Urinary bladder (tissue), 4 donors: Measurements from ENCODE around the gene ARHGAP6. TPM values are rescaled to one million over a fixed set of nuclear protein-coding genes. Genes with fewer than 3 reads are reported as not detected.

Experiments
- DNase-seq: peaks from one replicate; pipeline ENCODE4 v3.0.0-alpha.2; 2015; ENCODE audit errors: extremely low spot score
- H3K27ac ChIP-seq: one replicate; pipeline ENCODE4 v1.5.1; 2013; ENCODE audit warnings: low read depth, mild to moderate bottlenecking, moderate library complexity
- H3K36me3 ChIP-seq: one replicate; pipeline ENCODE4 v1.6.1; 2013; ENCODE audit warnings: mild to moderate bottlenecking, moderate library complexity; ENCODE audit not compliant: insufficient read depth
- H3K4me1 ChIP-seq: one replicate; pipeline ENCODE4 v1.6.1; 2013; ENCODE audit warnings: mild to moderate bottlenecking, moderate library complexity; ENCODE audit not compliant: insufficient read depth
- H3K4me3 ChIP-seq: one replicate; pipeline ENCODE4 v1.5.1; 2013; ENCODE audit warnings: low read depth, low read length
- WGBS: extraction: QIAGEN DNeasy Blood & Tissue Kit; methylation state at CpG from one replicate; pipeline ENCODE4 v1.1.7; 2013; 5-methylcytosine and 5-hydroxymethylcytosine counted together
- polyA plus RNA-seq: library from polyadenylated mRNA; stranded (reverse); fragments of 200-250 nt; gene quantifications from one replicate; pipeline ENCODE4 v1.2.3, GENCODE V29; 2013
- total RNA-seq: library from RNA; depleted of rRNA; stranded (reverse); fragments of >200 nt; gene quantifications from one replicate; pipeline ENCODE4 v1.2.3, GENCODE V29; 2014
- donor health status: healthy with polysubstance abuse.
- donor health status: healthy.

The ARHGAP6 gene
- total and polyA plus RNA-seq, 2 donors: 19.6 to 20.7 TPM

- 50% methylated on average over 1 of the region's 1 CpG for WGBS
- DNase-seq: no peak
- Histone ChIP-seq H3K4me3 (no peak overlapping the region), H3K4me1 (no peaks in the 10 kb centered on the region), H3K36me3 (no peaks in the 10 kb centered on the region), H3K27ac (no peak overlapping the region)
Observed at GRCh38 chrX:11197671-11198070, 468.0 kb downstream of the ARHGAP6 start.

GRCh38 chrX:11196476-11196875, 469.2 kb downstream of the ARHGAP6 start:
- Histone ChIP-seq H3K27ac (no peak overlapping the region), H3K36me3 (no peaks in the 10 kb centered on the region), H3K4me1 (no peaks in the 10 kb centered on the region), H3K4me3 (no peak overlapping the region)
- DNase-seq: no peak
- 66% methylated on average over 2 of the region's 2 CpGs for WGBS

GRCh38 chrX:11193035-11193469, 472.7 kb downstream of the ARHGAP6 start:
- WGBS: 41% methylated on average over 5 of the region's 5 CpGs
- Histone ChIP-seq H3K4me3 (no peak overlapping the region), H3K4me1 (no peaks in the 10 kb centered on the region), H3K36me3 (no peaks in the 10 kb centered on the region), H3K27ac (peak overlapping the region; percentile 2)
- no peak for DNase-seq

GRCh38 chrX:11190745-11191510, 474.8 kb downstream of the ARHGAP6 start:
- Histone ChIP-seq H3K36me3 (no peaks in the 10 kb centered on the region), H3K4me1 (no peaks in the 10 kb centered on the region), H3K27ac (no peak overlapping the region), H3K4me3 (no peak overlapping the region)
- DNase-seq: no peak
- 67% methylated on average over 8 of the region's 8 CpGs for WGBS

- H3K4me3 ChIP-seq: no peak overlapping the region
- H3K27ac ChIP-seq: no peak overlapping the region
- WGBS: 91% methylated on average over 1 of the region's 1 CpG
- H3K36me3 ChIP-seq: no peaks in the 10 kb centered on the region
- no peak for DNase-seq
- H3K4me1 ChIP-seq: no peaks in the 10 kb centered on the region
Observed at GRCh38 chrX:11189097-11189496, 476.6 kb downstream of the ARHGAP6 start.

GRCh38 chrX:11188664-11189063, 477.1 kb downstream of the ARHGAP6 start:
- WGBS: 84% methylated on average over 7 of the region's 7 CpGs
- H3K4me1 ChIP-seq: no peaks in the 10 kb centered on the region
- DNase-seq: no peak
- no peaks in the 10 kb centered on the region for H3K36me3 ChIP-seq
- H3K27ac ChIP-seq: no peak overlapping the region
- no peak overlapping the region for H3K4me3 ChIP-seq

GRCh38 chrX:11187001-11187400, 478.7 kb downstream of the ARHGAP6 start:
- 98% methylated on average over 3 of the region's 3 CpGs for WGBS
- no peaks in the 10 kb centered on the region for H3K4me1 ChIP-seq
- no peaks in the 10 kb centered on the region for H3K36me3 ChIP-seq
- H3K27ac ChIP-seq: no peak overlapping the region
- no peak overlapping the region for H3K4me3 ChIP-seq
- no peak for DNase-seq

- H3K36me3 ChIP-seq: no peaks in the 10 kb centered on the region
- H3K27ac ChIP-seq: no peak overlapping the region
- no peaks in the 10 kb centered on the region for H3K4me1 ChIP-seq
Observed at GRCh38 chrX:11185861-11186260, 479.9 kb downstream of the ARHGAP6 start.

GRCh38 chrX:11180571-11180970, 485.1 kb downstream of the ARHGAP6 start:
- H3K36me3 ChIP-seq: no peaks in the 10 kb centered on the region
- no peak overlapping the region for H3K4me3 ChIP-seq
- DNase-seq: no peak
- whole genome bisulfite sequencing: 72% methylated on average over 5 of the region's 5 CpGs
- no peaks in the 10 kb centered on the region for H3K4me1 ChIP-seq
- H3K27ac ChIP-seq: no peak overlapping the region

More at GRCh38 chrX:11185861-11186260, 479.9 kb downstream of the ARHGAP6 start:
- H3K4me3 ChIP-seq: no peak overlapping the region
- DNase-seq: no peak

GRCh38 chrX:11172415-11172814, 493.3 kb downstream of the ARHGAP6 start:
- 63% methylated on average over 4 of the region's 4 CpGs for WGBS
- Histone ChIP-seq H3K4me3 (no peak overlapping the region), H3K36me3 (no peaks in the 10 kb centered on the region), H3K4me1 (no peaks in the 10 kb centered on the region), H3K27ac (no peak overlapping the region)
- DNase-seq: no peak

GRCh38 chrX:11171956-11172355, 493.8 kb downstream of the ARHGAP6 start:
- H3K27ac ChIP-seq: no peak overlapping the region
- H3K4me3 ChIP-seq: no peak overlapping the region
- WGBS: 86% methylated on average over 4 of the region's 4 CpGs
- DNase-seq: no peak
- H3K4me1 ChIP-seq: no peaks in the 10 kb centered on the region
- no peaks in the 10 kb centered on the region for H3K36me3 ChIP-seq

- 90% methylated on average over 6 of the region's 6 CpGs for WGBS
- Histone ChIP-seq H3K4me3 (no peak overlapping the region), H3K27ac (no peak overlapping the region), H3K36me3 (peaks cover 2% of the 10 kb centered on the region), H3K4me1 (no peaks in the 10 kb centered on the region)
- no peak for DNase-seq
Observed at GRCh38 chrX:11164433-11164832, 501.3 kb downstream of the ARHGAP6 start.

GRCh38 chrX:11159149-11159548, 506.6 kb downstream of the ARHGAP6 start:
- no peak for DNase-seq
- Histone ChIP-seq H3K4me1 (no peaks in the 10 kb centered on the region), H3K4me3 (no peak overlapping the region), H3K27ac (no peak overlapping the region), H3K36me3 (no peaks in the 10 kb centered on the region)
- 100% methylated on average over 1 of the region's 1 CpG for WGBS

GRCh38 chrX:11151799-11152559, 513.7 kb downstream of the ARHGAP6 start:
- no peak for DNase-seq
- H3K4me1 ChIP-seq: no peaks in the 10 kb centered on the region
- no peak overlapping the region for H3K4me3 ChIP-seq
- no peaks in the 10 kb centered on the region for H3K36me3 ChIP-seq
- H3K27ac ChIP-seq: no peak overlapping the region
- 67% methylated on average over 4 of the region's 4 CpGs for WGBS
